Measurements from ENCODE around the gene PHPT1. TPM values are rescaled to one million over a fixed set of nuclear protein-coding genes. Genes with fewer than 3 reads are reported as not detected.

The PHPT1 gene
- total and polyA plus RNA-seq, 2 of the 8 experiments (the other 6 are each of a cell fraction or from before 2014, with no cell fraction given) = 109 to 226 TPM

DNA sequence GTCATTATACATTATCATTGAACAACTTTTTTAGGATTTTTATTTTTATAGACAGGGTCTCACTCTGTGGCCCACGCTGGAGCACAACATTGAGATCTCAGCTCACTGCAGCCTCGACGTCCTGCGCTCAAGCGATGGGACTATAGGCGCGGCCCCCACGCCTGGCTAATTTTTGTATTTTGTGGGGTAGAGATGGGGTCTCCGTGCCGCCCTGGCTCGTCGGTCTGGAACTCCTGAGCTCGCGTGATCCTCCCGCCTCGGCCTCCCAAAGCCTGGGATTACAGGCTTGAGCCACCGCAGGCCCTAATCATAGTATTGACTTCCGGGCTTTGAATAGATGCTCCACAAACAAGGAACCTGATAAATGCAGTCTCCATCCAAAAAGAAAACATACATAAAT, 18.3 kb downstream of the PHPT1 start:
- Histone ChIP-seq H2BK12ac (ENCODE audit: low read depth, low read length) (no peak overlapping the region), H2BK120ac (replicated peaks; ENCODE audit: low read depth, low read length) (no peak overlapping the region), H3K4me2 (ENCODE audit: insufficient read depth in 1 of 2, low read depth in 2 of 2, low read length in 2 of 2) (peak overlapping the region in 1 of 2 experiments; percentile 76; a peak in 1 of 4 replicates), H3K79me2 (ENCODE audit: control insufficient read depth in 1 of 2, insufficient read depth in 2 of 2, low read length in 2 of 2) (peaks cover 5 to 17% of the 10 kb centered on the region in 2 experiments; a peak in 3 of 4 replicates), H3K4ac (replicated peaks; ENCODE audit: insufficient read length, low read depth, low read length) (no peak overlapping the region), H3K27me3 (replicated peaks in 1 of 4; ENCODE audit: control insufficient read depth in 3 of 4, extremely low read depth in 1 of 4, insufficient read depth in 3 of 4, low read length in 3 of 4) (no peaks in the 10 kb centered on the region), H3K56ac (replicated peaks; ENCODE audit: insufficient read length, low read depth, low read length) (no peak overlapping the region), H3K18ac (ENCODE audit: extremely low read depth, low read length) (no peak overlapping the region), H3K36me3 (ENCODE audit: control insufficient read depth in 2 of 4, insufficient read depth in 4 of 4, low read length in 3 of 4) (peaks cover 9 to 19% (median 15%) of the 10 kb centered on the region in 4 experiments), H4K8ac (ENCODE audit: extremely low read depth, insufficient read depth, low read length) (no peak overlapping the region), H3K9ac (replicated peaks in 1 of 4; ENCODE audit: extremely low read depth in 1 of 4, low read depth in 3 of 4, low read length in 3 of 4) (no peak overlapping the region; a peak in 1 of 7 replicates), H3K23me2 (ENCODE audit: low read depth, low read length) (peaks cover 5% of the 10 kb centered on the region; the same call in 1 of the 2 replicates), H3K4me1 (replicated peaks in 1 of 4; ENCODE audit: control insufficient read depth in 3 of 4, insufficient read depth in 4 of 4, low read length in 3 of 4) (peaks cover 0 to 6% (median 5%) of the 10 kb centered on the region in 4 experiments; a peak in 5 of 7 replicates), H3K79me1 (ENCODE audit: low read depth, low read length) (peaks cover 10% of the 10 kb centered on the region), H4K5ac (ENCODE audit: insufficient read length, low read depth, low read length) (no peak overlapping the region), H4K20me1 (replicated peaks in 1 of 2; ENCODE audit: control insufficient read depth in 1 of 2, insufficient read depth in 2 of 2, low read length in 2 of 2) (peaks cover 7 to 20% of the 10 kb centered on the region in 2 experiments), H3K27ac (ENCODE audit: low read depth, low read length) (no peak overlapping the region), H4K91ac (replicated peaks; ENCODE audit: insufficient read length, low read length) (no peak overlapping the region), H2BK15ac (ENCODE audit: low read length) (no peak overlapping the region), H2BK5ac (ENCODE audit: low read depth, low read length) (no peak overlapping the region), H3K23ac (ENCODE audit: insufficient read length) (no peak overlapping the region), H3K4me3 (ENCODE audit: extremely low read depth in 1 of 4, insufficient read depth in 2 of 4, low read depth in 3 of 4, low read length in 4 of 4) (peak overlapping the region in 1 of 4 experiments; percentile 99; a peak in 1 of 8 replicates), H2AK5ac (ENCODE audit: low read depth, low read length) (no peak overlapping the region), H2BK20ac (ENCODE audit: low read length) (no peak overlapping the region), H3K9me3 (ENCODE audit: insufficient read depth in 2 of 2, low read depth in 1 of 2, low read length in 1 of 2) (peaks cover 25 to 30% of the 10 kb centered on the region in 2 experiments), H2AFZ (ENCODE audit: low read length) (no peak overlapping the region), H3K14ac (ENCODE audit: insufficient read length) (no peak overlapping the region)
- WGBS, 2 experiments (ENCODE audit: extremely low coverage in 1 of 2, insufficient coverage in 1 of 2, insufficient read length in 1 of 2, insufficient replicate concordance in 2 of 2, low coverage in 1 of 2, low lambda C conversion rate in 2 of 2, missing lambda C conversion rate in 1 of 2) = 96% methylated on average over 18 of the region's 18 CpGs; no CpG with 5 or more reads in 1 of the 2 experiments
- FAIRE-seq (no peak), DNase-seq (ENCODE audit: low read depth in 1 of 2, low spot score in 2 of 2) (no peak)
- POLR2A ChIA-PET (ENCODE audit: partially characterized antibody) = interaction anchor here (1.0 to 3.5 kb wide), 5 partner anchors 8 to 31 kb away, joined by 3 to 12 read pairs (median 5); no protein-coding TSS in a partner anchor
- TF ChIP-seq SP4 (IDR thresholded peaks at IDR 0.05; ENCODE audit: low read length) (no peak), RXRA (IDR thresholded peaks at IDR 0.05; ENCODE audit: insufficient read depth, low read depth, low read length) (no peak), KDM5A (IDR thresholded peaks at IDR 0.05; ENCODE audit: low read length) (no peak), POU5F1 (IDR thresholded peaks at IDR 0.05; ENCODE audit: low read depth, low read length) (no peak), TEAD4 (IDR thresholded peaks at IDR 0.05; ENCODE audit: low read depth, low read length) (no peak)
- CTCF ChIA-PET (ENCODE audit: partially characterized antibody) = interaction anchor here (0.8 to 1.1 kb wide), 3 partner anchors 17 to 25 kb away, joined by 3 to 4 read pairs (median 3); partner anchors contain the start of gene AJM1
